ENCODE data around the gene GREB1. TPM values are rescaled to one million over a fixed set of nuclear protein-coding genes. Genes with fewer than 3 reads are reported as not detected.

Gene GREB1
- total and polyA plus RNA-seq, 2 donors (not counting 1 experiment from before 2014, with no cell fraction given), result 0.04 to 0.39 TPM

- H3K36me3 ChIP-seq (replicated peaks in 1 of 2; ENCODE audit: control extremely low read depth in 1 of 2, control insufficient read depth in 1 of 2, extremely low read depth in 1 of 2, insufficient read depth in 2 of 2, low read length in 1 of 2), result no peaks in the 10 kb centered on the region
- H3K4me3 ChIP-seq (ENCODE audit: control extremely low read depth in 1 of 5, extremely low read depth in 1 of 5, insufficient read depth in 1 of 5, low read depth in 2 of 5, low read length in 4 of 5), result no peak overlapping the region
- ATAC-seq (ENCODE audit: low read depth) (no peak), DNase-seq (no peak)
- Mint-ChIP-seq H3K9me3 (ENCODE audit: insufficient read depth) (no peaks in the 10 kb centered on the region), H3K4me1 (no peaks in the 10 kb centered on the region), H3K27me3 (peaks cover 3% of the 10 kb centered on the region), H3K4me3 (no peak overlapping the region), H3K27ac (no peak overlapping the region)
- H3K4me2 ChIP-seq (replicated peaks; ENCODE audit: low read depth, low read length, poor library complexity, severe bottlenecking), result no peak overlapping the region
- H3K27ac ChIP-seq (ENCODE audit: low read length in 2 of 2), result no peak overlapping the region
- no peak overlapping the region for H2AFZ ChIP-seq (ENCODE audit: insufficient read depth, low read depth, low read length, poor library complexity, severe bottlenecking)
- no peaks in the 10 kb centered on the region for H3K27me3 ChIP-seq (replicated peaks in 1 of 4; ENCODE audit: control extremely low read depth in 1 of 4, control insufficient read depth in 3 of 4, insufficient read depth in 4 of 4, low read length in 3 of 4)
- WGBS (ENCODE audit: insufficient coverage), result 77% methylated on average over 2 of the region's 2 CpGs
- intact Hi-C loops (cut with micrococcal nuclease), result no loop called here
- ChIA-PET CTCF (no interaction called here), POLR2A (no interaction called here)
- TF ChIP-seq EZH2 (IDR thresholded peaks at IDR 0.05; ENCODE audit: borderline replicate concordance, insufficient read depth, low read depth, low read length, poor library complexity, severe bottlenecking), result no peak
- TF ChIP-seq CTCF (IDR thresholded peaks at IDR 0.05), result no peak
- H3K9ac ChIP-seq (ENCODE audit: low read length), result no peak overlapping the region
- H4K20me1 ChIP-seq (ENCODE audit: control insufficient read depth, insufficient read depth, low read length, poor library complexity, severe bottlenecking), result no peaks in the 10 kb centered on the region
- no peaks in the 10 kb centered on the region for H3K9me3 ChIP-seq (ENCODE audit: control extremely low read depth in 1 of 3, control insufficient read depth in 2 of 3, insufficient read depth in 1 of 3, low read length in 2 of 3)
- H3K79me2 ChIP-seq (ENCODE audit: control insufficient read depth, insufficient read depth, low read length), result no peaks in the 10 kb centered on the region
- H3K4me1 ChIP-seq (ENCODE audit: control insufficient read depth in 2 of 2, insufficient read depth in 2 of 2, low read length in 2 of 2), result no peaks in the 10 kb centered on the region
Measured at GRCh38 chr2:11621410-11621809, 87.6 kb downstream of the GREB1 start.

GRCh38 chr2:11622611-11623010, 88.8 kb downstream of the GREB1 start:
- TF ChIP-seq CTCF (IDR thresholded peaks at IDR 0.05) (no peak), EZH2 (IDR thresholded peaks at IDR 0.05; ENCODE audit: borderline replicate concordance, insufficient read depth, low read depth, low read length, poor library complexity, severe bottlenecking) (no peak)
- POLR2A ChIA-PET, result no interaction called here

More at GRCh38 chr2:11622611-11623010, 88.8 kb downstream of the GREB1 start:
- Mint-ChIP-seq H3K4me3 (no peak overlapping the region), H3K27me3 (peaks cover 3% of the 10 kb centered on the region), H3K27ac (no peak overlapping the region), H3K4me1 (no peaks in the 10 kb centered on the region), H3K9me3 (ENCODE audit: insufficient read depth) (peaks cover 4% of the 10 kb centered on the region)
- no peaks in the 10 kb centered on the region for H3K79me2 ChIP-seq (ENCODE audit: control insufficient read depth, insufficient read depth, low read length)
- no CpG with 5 or more reads among the region's 1 CpG for WGBS (ENCODE audit: insufficient coverage)
- no peak overlapping the region for H2AFZ ChIP-seq (ENCODE audit: insufficient read depth, low read depth, low read length, poor library complexity, severe bottlenecking)
- DNase-seq (no peak), ATAC-seq (ENCODE audit: low read depth) (no peak)
- peaks cover 0 to 11% (median 3%) of the 10 kb centered on the region in 3 donors for H3K9me3 ChIP-seq (ENCODE audit: control extremely low read depth in 1 of 3, control insufficient read depth in 2 of 3, insufficient read depth in 1 of 3, low read length in 2 of 3)
- H3K27ac ChIP-seq (ENCODE audit: low read length in 2 of 2), result no peak overlapping the region
- H3K4me1 ChIP-seq (ENCODE audit: control insufficient read depth in 2 of 2, insufficient read depth in 2 of 2, low read length in 2 of 2), result no peaks in the 10 kb centered on the region
- no peak overlapping the region for H3K4me2 ChIP-seq (replicated peaks; ENCODE audit: low read depth, low read length, poor library complexity, severe bottlenecking)
- no peaks in the 10 kb centered on the region for H3K36me3 ChIP-seq (replicated peaks in 1 of 2; ENCODE audit: control extremely low read depth in 1 of 2, control insufficient read depth in 1 of 2, extremely low read depth in 1 of 2, insufficient read depth in 2 of 2, low read length in 1 of 2)
- H4K20me1 ChIP-seq (ENCODE audit: control insufficient read depth, insufficient read depth, low read length, poor library complexity, severe bottlenecking), result no peaks in the 10 kb centered on the region
- no peaks in the 10 kb centered on the region for H3K27me3 ChIP-seq (replicated peaks in 1 of 4; ENCODE audit: control extremely low read depth in 1 of 4, control insufficient read depth in 3 of 4, insufficient read depth in 4 of 4, low read length in 3 of 4)
- no peak overlapping the region for H3K4me3 ChIP-seq (ENCODE audit: control extremely low read depth in 1 of 5, extremely low read depth in 1 of 5, insufficient read depth in 1 of 5, low read depth in 2 of 5, low read length in 4 of 5)
- CTCF ChIA-PET, result no interaction called here
- no peak overlapping the region for H3K9ac ChIP-seq (ENCODE audit: low read length)
- intact Hi-C loops (cut with micrococcal nuclease), result no loop called here

Measured in B cell (primary cell).